Kidney epithelial cell (primary cell): Measurements from ENCODE around the gene GHDC. TPM values are rescaled to one million over a fixed set of nuclear protein-coding genes. Genes with fewer than 3 reads are reported as not detected.
"Not testable (repeated sequence)": the region's sequence is repeated elsewhere in the genome, so short reads cannot be mapped to it uniquely, and the experiment has no call there.

Source experiments
- DNase-seq: peaks from one replicate; pipeline ENCODE4 v3.0.0-alpha.2; 2010; ENCODE audit warnings: low read depth
- H3K27me3 ChIP-seq: 2 replicates; pipeline ENCODE4 v1.6.0; 2011; ENCODE audit warnings: low read length; ENCODE audit not compliant: control insufficient read depth, insufficient read depth
- H3K36me3 ChIP-seq: 2 replicates; pipeline ENCODE4 v1.5.1; 2011; ENCODE audit warnings: low read length; ENCODE audit not compliant: control insufficient read depth, insufficient read depth
- H3K4me3 ChIP-seq: 2 replicates; pipeline ENCODE4 v1.5.1; 2011; ENCODE audit warnings: low read depth, mild to moderate bottlenecking, control low read depth, low read length
- CTCF ChIP-seq: IDR thresholded peaks from 2 replicates; pipeline ENCODE4 v1.5.1; 2011; ENCODE audit warnings: mild to moderate bottlenecking, moderate library complexity, low read length, control low read depth, inconsistent platforms; ENCODE audit not compliant: insufficient read depth, poor library complexity, severe bottlenecking
- total RNA-seq: library from RNA; depleted of rRNA; stranded (reverse); fragments of >200 nt; gene quantifications from 2 replicates; pipeline ENCODE4 v1.2.3, GENCODE V29; 2015

GHDC gene
- total RNA-seq, 1 donor from 2014 or later, result 45.8 TPM

DNA sequence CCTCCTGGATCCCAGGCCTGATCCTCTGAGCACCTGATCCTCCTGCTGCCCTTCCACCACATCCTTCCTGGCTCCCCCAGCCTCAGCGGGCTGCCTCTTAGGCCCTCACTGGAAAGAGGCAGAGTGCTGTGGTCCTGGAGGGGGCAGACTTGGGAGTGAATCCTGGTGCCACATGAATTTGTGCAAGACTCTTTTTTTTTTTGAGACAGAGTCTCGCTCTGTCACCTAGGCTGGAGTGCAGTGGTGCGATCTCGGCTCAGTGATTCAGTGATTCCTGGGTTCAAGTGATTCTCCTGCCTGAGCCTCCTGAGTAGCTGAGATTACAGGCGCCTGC lies 3.1 kb downstream of the GHDC start:
- H3K36me3 ChIP-seq, result no peaks in the 10 kb centered on the region
- DNase-seq, result no peak
- TF ChIP-seq CTCF, result no peak
- H3K27me3 ChIP-seq, result no peaks in the 10 kb centered on the region
- H3K4me3 ChIP-seq, result no peak overlapping the region

DNA sequence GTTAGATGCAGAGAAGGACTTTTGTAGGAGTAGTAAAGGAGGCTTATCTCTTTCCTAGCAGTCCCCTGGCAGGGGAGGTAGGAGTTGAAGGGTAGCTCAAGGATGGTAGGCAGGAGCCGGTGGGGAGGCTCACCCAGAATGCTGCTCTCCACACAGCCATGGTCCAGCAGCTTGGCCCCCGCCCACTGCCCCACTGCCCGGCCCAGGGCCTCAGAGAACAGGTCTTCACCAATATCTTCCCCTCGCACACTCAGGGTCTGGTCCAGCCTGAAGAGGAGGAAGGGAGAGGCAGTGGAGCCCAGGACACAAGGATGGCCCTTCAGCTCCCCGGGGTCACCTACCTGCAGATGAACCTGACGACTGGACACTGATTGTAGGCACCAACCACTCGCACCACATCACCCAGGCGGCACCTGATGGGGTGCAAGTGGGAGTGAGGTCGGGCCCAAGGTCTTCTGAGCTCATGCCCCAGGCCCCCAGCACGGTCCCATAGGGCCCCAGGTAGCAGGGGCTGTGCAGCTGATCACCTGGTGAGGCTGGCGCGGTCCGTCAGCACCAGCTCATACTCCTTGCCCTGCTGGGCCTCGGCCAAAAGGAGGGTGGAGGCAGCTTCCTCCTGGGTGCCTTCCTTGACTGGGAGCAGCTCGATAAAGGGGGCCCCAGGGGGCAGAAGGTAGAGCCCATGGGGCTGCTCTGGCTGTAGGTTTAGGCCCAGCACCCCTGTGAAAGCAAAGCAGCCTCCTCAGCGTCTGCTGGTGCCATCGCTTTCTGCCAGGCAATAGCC lies 3.6 kb downstream of the GHDC start:
- DNase-seq, result no peak
- Histone ChIP-seq H3K4me3 (no peak overlapping the region), H3K27me3 (no peaks in the 10 kb centered on the region), H3K36me3 (no peaks in the 10 kb centered on the region)
- no peak for TF ChIP-seq CTCF

GRCh38 chr17:42189651-42189965 lies 4.7 kb downstream of the GHDC start:
- Histone ChIP-seq H3K4me3 (no peak overlapping the region), H3K27me3 (no peaks in the 10 kb centered on the region), H3K36me3 (no peaks in the 10 kb centered on the region)
- no peak for DNase-seq
- TF ChIP-seq CTCF, result no peak

DNA sequence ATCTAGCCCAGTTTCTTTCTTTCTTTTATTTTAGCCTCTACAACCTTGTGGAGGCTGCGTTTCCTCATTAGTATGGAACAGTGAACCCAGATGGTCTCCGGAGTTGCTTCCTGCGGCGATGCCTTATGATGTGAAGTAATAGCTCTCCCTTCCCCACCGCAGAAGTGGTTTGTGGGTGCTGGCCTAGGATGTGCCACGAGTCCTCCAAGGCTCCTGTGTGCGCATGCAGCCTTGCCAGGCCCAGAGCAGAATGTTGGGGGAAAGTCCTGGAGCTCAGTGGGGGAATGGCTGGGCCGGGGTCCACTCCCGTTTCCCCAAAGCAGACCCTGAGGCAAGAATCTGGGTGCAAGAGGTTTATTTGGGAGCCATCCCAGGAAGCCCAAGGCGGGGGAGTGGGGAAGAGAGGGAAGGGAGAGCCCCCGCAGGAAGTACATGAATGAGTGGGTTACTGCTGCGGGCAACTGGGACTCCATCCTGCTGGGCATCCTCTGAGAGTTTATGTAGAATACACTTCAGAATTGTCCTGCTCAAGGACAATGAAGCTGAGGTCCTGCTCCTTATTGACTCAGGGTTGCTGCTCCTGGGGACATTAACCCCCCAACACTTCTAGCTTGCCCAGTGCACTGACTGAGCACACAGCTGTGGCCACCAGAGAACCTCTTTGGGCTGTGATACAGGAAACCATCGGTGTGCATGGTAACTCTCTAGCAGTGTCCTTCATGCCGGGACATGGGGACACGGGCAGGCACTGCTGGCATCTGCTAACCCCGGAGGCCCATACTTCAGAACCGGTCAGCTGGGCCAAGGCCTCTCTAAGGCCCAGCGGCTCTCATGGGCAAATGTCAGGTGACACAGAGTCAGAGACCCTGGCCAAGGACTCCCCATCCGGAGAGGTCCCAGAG lies 5.3 kb downstream of the GHDC start:
- no peak overlapping the region for H3K4me3 ChIP-seq
- H3K27me3 ChIP-seq, result peaks cover 2% of the 10 kb centered on the region
- no peaks in the 10 kb centered on the region for H3K36me3 ChIP-seq
- DNase-seq, result no peak
- TF ChIP-seq CTCF, result no peak

GRCh38 chr17:42187833-42188232 lies 6.5 kb downstream of the GHDC start:
- no peak for TF ChIP-seq CTCF
- Histone ChIP-seq H3K27me3 (peaks cover 2% of the 10 kb centered on the region), H3K36me3 (no peaks in the 10 kb centered on the region), H3K4me3 (no peak overlapping the region)
- no peak for DNase-seq

GRCh38 chr17:42186191-42186590 lies 8.1 kb downstream of the GHDC start:
- not testable (repeated sequence) for DNase-seq, H3K4me3 ChIP-seq, H3K36me3 ChIP-seq
- peaks cover 11% of the 10 kb centered on the region for H3K27me3 ChIP-seq
